Endothelial cell of umbilical vein (primary cell): ENCODE results near the gene NCK2. TPM values are rescaled to one million over a fixed set of nuclear protein-coding genes. Genes with fewer than 3 reads are reported as not detected.

Experiments
- BruUV-seq: library from RNA; stranded (reverse); fragments of 400-500 nt; replicated peaks from 2 replicates; lab custom pipeline; 2021; lab: Mats Ljungman, UMichigan
- CTCF ChIA-PET: fragments of 300-600, 350-600 bp; sonication (Branson Sonifier 250); formaldehyde crosslinking; loops from one replicate; lab custom pipeline; 2021; ENCODE audit warnings: antibody characterized with exemption, inconsistent platforms; lab: Charles Lee
- POLR2A ChIA-PET: fragments of 300-600, 350-600 bp; sonication (Branson Sonifier 250); formaldehyde crosslinking; loops from one replicate; lab custom pipeline; 2021; ENCODE audit warnings: antibody characterized with exemption, inconsistent platforms; lab: Charles Lee
- DNase-seq: peaks from one replicate; pipeline ENCODE4 v3.0.0-alpha.2; 2011; ENCODE audit warnings: low read depth, low spot score
- FAIRE-seq: peaks from 2 replicates; lab custom pipeline; 2011; peaks lifted over from hg19 to GRCh38; lab: Jason Lieb, UNC
- H2AFZ ChIP-seq: 2 replicates; pipeline ENCODE4 v1.6.0; 2012; ENCODE audit warnings: low read depth, low read length, control low read depth, inconsistent platforms
- H3K27ac ChIP-seq: 2 replicates; pipeline ENCODE4 v1.5.1; 2011; ENCODE audit warnings: low read depth, mild to moderate bottlenecking, control low read depth, low read length, moderate library complexity; ENCODE audit not compliant: insufficient read depth
- H3K27me3 ChIP-seq, 2 experiments: 2 replicates each; pipeline versions ENCODE4 v1.6.0 to v1.6.1; 2011; ENCODE audit warnings: low read length in 2 of 2, mixed read lengths in 1 of 2; ENCODE audit not compliant: control insufficient read depth in 2 of 2, insufficient read depth in 2 of 2
- H3K36me3 ChIP-seq, 2 experiments: 2 replicates in 1 of 2; 3 replicates in 1 of 2; pipeline ENCODE4 v1.5.1; 2011; ENCODE audit warnings: low read length in 2 of 2, mild to moderate bottlenecking in 1 of 2, moderate library complexity in 1 of 2; ENCODE audit not compliant: control insufficient read depth in 2 of 2, insufficient read depth in 2 of 2; ENCODE audit errors: extremely low read depth in 1 of 2
- H3K4me1 ChIP-seq: 3 replicates; pipeline ENCODE4 v1.5.1; 2011; ENCODE audit warnings: mild to moderate bottlenecking, low read length; ENCODE audit not compliant: control insufficient read depth, insufficient read depth; ENCODE audit errors: extremely low read depth
- H3K4me2 ChIP-seq: 2 replicates; pipeline ENCODE4 v1.6.1; 2011; ENCODE audit warnings: low read length, control low read depth, mixed read lengths; ENCODE audit not compliant: insufficient read depth
- H3K4me3 ChIP-seq, 3 experiments: fragments of 200-600 bp in 1 of 3; sonication (generic), shearing (Covaris generic) in 1 of 3; replicated peaks in 1 of 3; 2 replicates each; pipeline ENCODE4 v1.5.1; 2011 to 2016; ENCODE audit warnings: control low read depth in 3 of 3, low read length in 3 of 3, mild to moderate bottlenecking in 2 of 3, inconsistent platforms in 1 of 3, low read depth in 1 of 3, moderate library complexity in 1 of 3; ENCODE audit not compliant: insufficient read depth in 1 of 3
- H3K79me2 ChIP-seq: 2 replicates; pipeline ENCODE4 v1.6.0; 2012; ENCODE audit warnings: low read length, inconsistent platforms; ENCODE audit not compliant: control insufficient read depth, insufficient read depth
- H3K9ac ChIP-seq: replicated peaks from 2 replicates; pipeline ENCODE3; 2011; ENCODE audit warnings: low read length, control low read depth; ENCODE audit not compliant: insufficient read depth; ENCODE audit errors: extremely low read depth
- H3K9me1 ChIP-seq: replicated peaks from 3 replicates; pipeline ENCODE4 v1.6.0; 2011; ENCODE audit warnings: mild to moderate bottlenecking, low read length; ENCODE audit not compliant: control insufficient read depth, insufficient read depth; ENCODE audit errors: extremely low read depth
- H3K9me3 ChIP-seq: replicated peaks from 2 replicates; pipeline ENCODE4 v1.5.1; 2012; ENCODE audit warnings: low read length, inconsistent platforms; ENCODE audit not compliant: control insufficient read depth, insufficient read depth
- H4K20me1 ChIP-seq: replicated peaks from 2 replicates; pipeline ENCODE3; 2011; ENCODE audit warnings: mild to moderate bottlenecking, low read length; ENCODE audit not compliant: control insufficient read depth, insufficient read depth; ENCODE audit errors: extremely low read depth
- CTCF ChIP-seq, 2 donors: IDR thresholded peaks; 1 replicate in 1 of 2; 2 replicates in 1 of 2; pipeline ENCODE4 v1.5.1; 2011; ENCODE audit warnings: low read length in 2 of 2, mild to moderate bottlenecking in 2 of 2, moderate library complexity in 2 of 2, control low read depth in 1 of 2, inconsistent platforms in 1 of 2, low read depth in 1 of 2; ENCODE audit not compliant: insufficient read depth in 1 of 2; ENCODE audit errors: extremely low read depth in 1 of 2
- EZH2 ChIP-seq: IDR thresholded peaks from 2 replicates; pipeline ENCODE4 v1.6.1; 2012; ENCODE audit warnings: borderline replicate concordance, low read depth, mild to moderate bottlenecking, moderate library complexity, low read length, inconsistent platforms; ENCODE audit not compliant: severe bottlenecking
- FOS ChIP-seq: IDR thresholded peaks from 2 replicates; pipeline ENCODE4 v1.6.1; 2011; ENCODE audit warnings: mild to moderate bottlenecking, low read length, moderate library complexity, borderline replicate concordance; ENCODE audit not compliant: insufficient read depth
- GATA2 ChIP-seq: IDR thresholded peaks from 2 replicates; pipeline ENCODE4 v1.7.0; 2011; ENCODE audit warnings: low read depth, mild to moderate bottlenecking, moderate library complexity, mixed read lengths, low read length; ENCODE audit not compliant: insufficient read length, insufficient read depth
- JUN ChIP-seq: IDR thresholded peaks from 2 replicates; pipeline ENCODE4 v1.6.1; 2011; ENCODE audit warnings: borderline replicate concordance, low read depth; ENCODE audit not compliant: insufficient read length, insufficient read depth
- MAX ChIP-seq: IDR thresholded peaks from 2 replicates; pipeline ENCODE4 v1.6.1; 2011; ENCODE audit not compliant: insufficient read depth, insufficient read length
- MYC ChIP-seq: IDR thresholded peaks from one replicate; pipeline ENCODE4 v1.6.1; 2011; ENCODE audit warnings: mild to moderate bottlenecking, low read depth, low read length
- POLR2A ChIP-seq: IDR thresholded peaks from 2 replicates; pipeline ENCODE4 v1.6.1; 2012; ENCODE audit warnings: low read depth, mild to moderate bottlenecking, control low read depth, low read length
- POLR2AphosphoS5 ChIP-seq: IDR thresholded peaks from 2 replicates; pipeline ENCODE4 v1.6.1; 2012; ENCODE audit warnings: low read depth, mild to moderate bottlenecking, control low read depth, low read length, moderate library complexity; ENCODE audit not compliant: insufficient read depth
- dilution Hi-C: fragments of 300-500 bp; cut with MboI; formaldehyde crosslinking; loops from one replicate; pipeline ENCODE4 v1.15.0; 2019; ENCODE audit warnings: low sequenced_read_pairs; ENCODE audit not compliant: extremely low pct_ligation_motif_present
- intact Hi-C: fragments of 100-400 bp; cut with micrococcal nuclease; formaldehyde crosslinking; loops from one replicate; pipeline ENCODE4 v1.10.0; 2022
- polyA plus RNA-seq, 4 experiments: library from polyadenylated mRNA; depleted of rRNA in 3 of 4; stranded (reverse) in 3 of 4; unstranded in 1 of 4; fragments of >200 nt; gene quantifications; 2 replicates each; pipeline versions ENCODE4 v1.2.1 to v1.2.3, GENCODE V29; 2011 to 2012; ENCODE audit warnings: missing spikeins in 1 of 4
- total RNA-seq: library from RNA; stranded (reverse); gene quantifications from 2 replicates; pipeline ENCODE4 v1.2.3, GENCODE V29; 2021

Gene NCK2
- total and polyA plus RNA-seq, 2 donors (not counting 3 experiments of a cell fraction or from before 2014, with no cell fraction given): 23.8 to 39.1 TPM

DNA sequence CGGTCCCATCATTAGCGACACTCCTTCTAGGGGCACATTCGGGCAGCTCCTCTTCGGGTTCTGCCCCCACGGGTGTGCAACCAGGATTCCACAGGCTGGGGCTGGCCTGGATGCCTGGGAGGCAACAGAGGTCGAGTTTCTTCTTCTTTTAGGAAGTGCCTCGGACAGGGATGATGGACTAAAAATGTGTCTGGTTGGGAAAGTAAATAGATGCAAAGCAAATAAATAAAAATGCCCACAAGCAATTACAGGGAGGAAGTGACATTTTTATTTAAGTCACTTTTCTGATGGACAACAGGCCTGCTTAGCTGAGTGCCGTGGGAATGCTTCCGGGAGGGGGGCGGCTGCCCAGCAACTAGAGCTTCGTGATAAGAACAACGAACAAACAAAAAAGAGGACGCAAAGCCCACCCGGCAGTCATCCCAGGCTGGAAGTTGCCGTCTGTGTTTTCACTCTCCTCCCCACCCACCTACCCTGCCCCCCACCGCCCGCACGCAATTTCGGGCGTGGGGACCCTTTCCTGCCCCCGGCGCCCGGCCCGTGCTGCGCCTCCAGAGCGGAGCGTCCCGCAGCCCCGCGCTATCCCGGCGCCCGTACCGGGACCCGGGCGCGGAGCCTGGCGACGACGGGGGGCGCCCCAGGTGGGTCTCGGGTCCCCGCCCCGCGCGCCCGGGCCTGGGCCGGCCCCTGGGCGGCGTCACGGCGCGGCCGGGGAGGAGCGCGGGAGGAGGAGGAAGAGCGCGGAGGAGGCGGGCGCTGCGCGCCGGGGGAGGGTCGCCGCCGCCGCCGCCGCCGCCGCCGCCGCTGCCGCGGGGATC lies 412 bp upstream of the NCK2 start:
- Histone ChIP-seq H3K79me2 (peaks cover 40% of the 10 kb centered on the region), H3K36me3 (no peaks in the 10 kb centered on the region), H3K9ac (no peak overlapping the region), H3K27me3 (peaks cover 18 to 29% of the 10 kb centered on the region in 2 experiments), H4K20me1 (peaks cover 4% of the 10 kb centered on the region), H3K9me1 (no peaks in the 10 kb centered on the region), H3K9me3 (no peaks in the 10 kb centered on the region), H3K4me1 (peaks cover 30% of the 10 kb centered on the region), H3K4me3 (peak overlapping the region; percentile 2 to 67 (median 12)), H3K27ac (no peak overlapping the region), H2AFZ (peak overlapping the region; percentile 67), H3K4me2 (peak overlapping the region; percentile 9)
- dilution Hi-C loops: no loop called here
- TF ChIP-seq POLR2AphosphoS5 (peak; percentile 25), POLR2A (peak; percentile 14), JUN (no peak)
- intact Hi-C loops: loop anchor here (10.0 kb wide), 3 partner anchors 141 to 399 kb away; no protein-coding TSS in a partner anchor
- FAIRE-seq: peak; percentile 21
- peak; percentile 36 for DNase-seq
- no TSS peak for BruUV-seq
- CTCF ChIA-PET: interaction anchor here (1.0 to 1.3 kb wide), 2 partner anchors 197 to 399 kb away, joined by 3 read pairs; no protein-coding TSS in a partner anchor
- POLR2A ChIA-PET: no interaction called here

DNA sequence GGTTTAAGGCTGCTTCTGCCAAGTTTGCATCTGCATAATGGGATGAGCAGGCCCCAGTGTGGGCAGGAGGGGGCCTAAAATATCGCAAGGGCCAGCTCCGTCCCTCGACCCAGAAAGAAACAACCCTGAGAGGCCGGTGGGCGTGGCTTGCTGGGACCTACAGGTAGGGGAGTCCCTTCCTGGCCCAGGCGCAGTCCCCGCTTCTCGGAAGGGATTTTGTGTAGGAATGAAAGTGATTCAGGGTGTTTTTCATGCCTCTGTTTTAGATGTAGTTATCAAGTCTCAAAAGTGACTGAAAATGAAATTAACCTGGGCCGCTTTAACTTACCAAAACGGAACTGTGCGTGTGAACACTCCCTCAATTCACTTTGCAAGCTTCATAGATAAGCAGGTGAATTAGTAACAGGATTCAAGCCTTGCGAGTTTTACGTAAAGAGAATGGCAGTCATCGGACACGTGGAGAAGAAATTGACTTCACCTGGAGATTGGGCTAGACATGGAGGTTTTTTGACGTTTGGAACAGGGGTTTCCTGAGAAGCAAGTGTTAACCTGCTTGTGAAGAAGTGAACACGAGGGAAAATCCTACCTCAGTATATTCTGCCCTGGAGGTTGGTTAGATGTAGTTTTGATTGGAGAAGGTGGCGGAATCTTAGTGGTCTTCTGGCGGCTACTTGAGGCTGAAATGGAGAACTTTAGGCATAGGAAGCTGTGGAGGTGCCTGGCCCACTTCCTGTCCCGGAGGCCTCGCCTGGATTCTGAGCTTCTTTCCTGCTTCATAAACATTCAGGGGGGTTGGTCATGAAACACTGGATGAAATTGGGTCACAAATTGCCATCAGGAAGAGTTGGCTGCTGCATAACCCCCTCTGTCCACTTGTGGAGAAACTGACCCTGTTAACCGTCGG lies 1.7 kb downstream of the NCK2 start:
- Histone ChIP-seq H2AFZ (no peak overlapping the region), H3K36me3 (no peaks in the 10 kb centered on the region), H3K27me3 (peaks cover 3 to 14% of the 10 kb centered on the region in 2 experiments), H3K4me2 (peak overlapping the region; percentile 72), H3K9ac (peak overlapping the region; percentile 80), H3K27ac (no peak overlapping the region), H3K9me3 (no peaks in the 10 kb centered on the region), H4K20me1 (peaks cover 4% of the 10 kb centered on the region), H3K4me1 (peaks cover 30% of the 10 kb centered on the region), H3K79me2 (peaks cover 62% of the 10 kb centered on the region), H3K9me1 (no peaks in the 10 kb centered on the region), H3K4me3 (peak overlapping the region in 2 of 3 experiments; percentile 67 to 82)
- intact Hi-C loops: loop anchor here (2.0 to 10.0 kb wide), 5 partner anchors 44 to 402 kb away; no protein-coding TSS in a partner anchor
- FAIRE-seq (no peak), DNase-seq (no peak)
- TF ChIP-seq CTCF (IDR thresholded peaks at IDR 0.05; ENCODE audit: extremely low read depth in 1 of 2, insufficient read depth in 1 of 2, low read depth in 1 of 2, low read length in 2 of 2) (no peak), JUN (no peak), MYC (no peak), POLR2AphosphoS5 (no peak), POLR2A (no peak), EZH2 (no peak), MAX (no peak), FOS (no peak), GATA2 (no peak)
- CTCF ChIA-PET: interaction anchor here (0.6 to 1.2 kb wide), 4 partner anchors 8 to 431 kb away, joined by 3 to 4 read pairs (median 3); no protein-coding TSS in a partner anchor
- POLR2A ChIA-PET: no interaction called here
- dilution Hi-C loops: no loop called here
- BruUV-seq: TSS peak; percentile 20
